ENCODE data around the gene ARFRP1. TPM values are rescaled to one million over a fixed set of nuclear protein-coding genes. Genes with fewer than 3 reads are reported as not detected.

ARFRP1 gene
- total and polyA plus RNA-seq, 2 donors: 39.2 to 94.0 TPM

DNA sequence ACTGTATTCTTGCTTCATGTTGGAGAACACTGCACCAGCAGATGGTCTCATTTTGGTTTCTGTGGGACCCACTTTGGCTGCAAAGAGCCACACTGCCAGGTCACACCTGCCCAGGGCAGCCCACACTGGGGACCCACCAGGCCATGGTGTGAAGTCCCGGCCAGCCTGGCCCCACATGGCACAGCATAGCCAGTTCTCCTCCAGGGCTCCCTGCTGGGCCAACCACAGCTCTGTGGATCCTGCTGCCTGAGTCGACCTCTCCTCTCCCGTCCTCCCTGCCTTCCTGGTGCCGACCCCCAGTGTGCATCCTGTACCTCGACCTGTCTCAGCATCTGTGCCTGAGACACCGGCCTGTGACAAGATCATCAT lies 3.0 kb downstream of the ARFRP1 start:
- Histone ChIP-seq H3K9me3 (ENCODE audit: control insufficient read depth in 2 of 2, insufficient read depth in 1 of 2, low read length in 1 of 2) (no peaks in the 10 kb centered on the region), H3K36me3 (ENCODE audit: control insufficient read depth in 2 of 2, insufficient read depth in 2 of 2, low read length in 1 of 2) (peaks cover 40 to 42% of the 10 kb centered on the region in 2 donors), H3K27ac (ENCODE audit: low read depth in 1 of 2, low read length in 1 of 2) (no peak overlapping the region), H3K27me3 (ENCODE audit: control insufficient read depth in 2 of 2, insufficient read depth in 1 of 2, low read length in 1 of 2) (no peaks in the 10 kb centered on the region), H3K4me1 (ENCODE audit: control insufficient read depth in 2 of 2, insufficient read depth in 2 of 2, low read length in 2 of 2) (peaks cover 17 to 25% of the 10 kb centered on the region in 2 donors), H3K4me3 (ENCODE audit: low read length in 2 of 2) (no peak overlapping the region)
- DNase-seq (ENCODE audit: low read depth in 6 of 9, low spot score in 9 of 9): no peak
- WGBS: 88% methylated on average over 6 of the region's 6 CpGs

DNA sequence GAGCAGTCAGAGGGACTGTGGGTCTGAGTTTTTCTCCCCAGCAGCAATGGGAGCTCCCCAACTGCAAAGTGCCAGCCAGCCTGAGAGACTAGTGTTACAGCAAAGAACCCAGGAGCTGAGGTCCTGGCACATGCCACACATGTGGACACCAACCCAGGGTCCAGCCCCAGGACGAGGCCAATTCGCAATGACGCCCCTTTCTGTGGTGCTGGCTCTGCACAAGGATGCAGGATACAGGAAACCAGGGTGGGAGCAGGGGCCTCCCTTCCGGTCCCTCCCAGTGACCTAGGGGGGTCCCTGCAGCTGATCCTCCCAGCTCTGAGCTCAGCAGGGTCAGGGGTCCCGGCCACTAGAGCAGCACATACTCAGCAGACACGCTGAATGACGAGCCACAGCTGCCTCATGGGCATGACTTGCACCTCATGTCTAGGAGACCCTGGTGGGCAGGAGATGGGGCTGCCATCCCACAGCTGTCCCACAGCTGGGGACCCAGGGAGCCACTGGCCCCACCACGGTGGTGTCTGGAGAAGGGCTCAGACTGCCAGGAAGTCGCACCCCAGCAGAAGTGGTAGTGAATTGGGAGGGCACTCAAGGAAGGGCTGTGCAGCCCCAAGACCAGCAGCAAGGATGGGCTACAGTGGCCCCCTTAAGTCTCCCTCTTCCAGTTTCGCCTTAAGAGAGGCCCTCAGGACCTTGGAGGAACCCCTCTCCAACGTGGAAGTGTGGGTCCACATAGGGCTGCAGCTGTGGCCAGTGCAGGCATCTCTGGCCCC lies 3.6 kb downstream of the ARFRP1 start:
- no peaks in the 10 kb centered on the region for H3K27me3 ChIP-seq (ENCODE audit: control insufficient read depth in 2 of 2, insufficient read depth in 1 of 2, low read length in 1 of 2)
- WGBS: 96% methylated on average over 11 of the region's 11 CpGs
- H3K4me3 ChIP-seq (ENCODE audit: low read length in 2 of 2): no peak overlapping the region
- DNase-seq (ENCODE audit: low read depth in 6 of 9, low spot score in 9 of 9): no peak
- H3K27ac ChIP-seq (ENCODE audit: low read depth in 1 of 2, low read length in 1 of 2): no peak overlapping the region
- no peaks in the 10 kb centered on the region for H3K9me3 ChIP-seq (ENCODE audit: control insufficient read depth in 2 of 2, insufficient read depth in 1 of 2, low read length in 1 of 2)
- peaks cover 15 to 24% of the 10 kb centered on the region in 2 donors for H3K4me1 ChIP-seq (ENCODE audit: control insufficient read depth in 2 of 2, insufficient read depth in 2 of 2, low read length in 2 of 2)
- H3K36me3 ChIP-seq (ENCODE audit: control insufficient read depth in 2 of 2, insufficient read depth in 2 of 2, low read length in 1 of 2): peaks cover 37 to 40% of the 10 kb centered on the region in 2 donors

DNA sequence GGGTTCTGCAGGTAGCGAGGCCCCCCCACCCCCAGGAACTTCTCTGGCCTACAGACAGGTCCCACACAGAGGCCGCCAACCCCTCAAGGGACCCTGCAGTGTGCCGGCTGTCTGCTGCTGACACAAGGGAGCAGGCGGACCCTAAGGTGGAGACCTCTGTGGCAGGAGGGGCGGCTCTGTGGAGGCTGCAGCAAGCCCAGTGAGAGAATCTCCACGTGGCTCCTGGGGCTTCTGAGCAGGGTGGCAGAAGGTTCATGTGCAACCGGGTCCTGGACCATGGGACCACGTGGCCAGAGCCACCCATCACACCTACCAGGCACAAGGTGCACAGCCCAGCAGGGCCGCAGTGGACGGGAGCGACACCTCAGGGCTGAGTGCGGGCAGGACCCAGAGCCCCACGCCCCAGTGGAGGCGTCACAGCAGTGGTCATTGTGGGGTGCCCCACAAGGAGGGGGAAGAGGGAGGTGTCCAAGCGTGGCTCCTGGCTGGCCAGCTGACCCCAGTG lies 4.3 kb downstream of the ARFRP1 start:
- Histone ChIP-seq H3K36me3 (ENCODE audit: control insufficient read depth in 2 of 2, insufficient read depth in 2 of 2, low read length in 1 of 2) (peaks cover 37 to 40% of the 10 kb centered on the region in 2 donors), H3K4me1 (ENCODE audit: control insufficient read depth in 2 of 2, insufficient read depth in 2 of 2, low read length in 2 of 2) (peaks cover 10 to 20% of the 10 kb centered on the region in 2 donors), H3K27me3 (ENCODE audit: control insufficient read depth in 2 of 2, insufficient read depth in 1 of 2, low read length in 1 of 2) (no peaks in the 10 kb centered on the region), H3K9me3 (ENCODE audit: control insufficient read depth in 2 of 2, insufficient read depth in 1 of 2, low read length in 1 of 2) (no peaks in the 10 kb centered on the region), H3K4me3 (ENCODE audit: low read length in 2 of 2) (no peak overlapping the region), H3K27ac (ENCODE audit: low read depth in 1 of 2, low read length in 1 of 2) (no peak overlapping the region)
- no peak for DNase-seq (ENCODE audit: low read depth in 6 of 9, low spot score in 9 of 9)
- 95% methylated on average over 15 of the region's 15 CpGs for WGBS

DNA sequence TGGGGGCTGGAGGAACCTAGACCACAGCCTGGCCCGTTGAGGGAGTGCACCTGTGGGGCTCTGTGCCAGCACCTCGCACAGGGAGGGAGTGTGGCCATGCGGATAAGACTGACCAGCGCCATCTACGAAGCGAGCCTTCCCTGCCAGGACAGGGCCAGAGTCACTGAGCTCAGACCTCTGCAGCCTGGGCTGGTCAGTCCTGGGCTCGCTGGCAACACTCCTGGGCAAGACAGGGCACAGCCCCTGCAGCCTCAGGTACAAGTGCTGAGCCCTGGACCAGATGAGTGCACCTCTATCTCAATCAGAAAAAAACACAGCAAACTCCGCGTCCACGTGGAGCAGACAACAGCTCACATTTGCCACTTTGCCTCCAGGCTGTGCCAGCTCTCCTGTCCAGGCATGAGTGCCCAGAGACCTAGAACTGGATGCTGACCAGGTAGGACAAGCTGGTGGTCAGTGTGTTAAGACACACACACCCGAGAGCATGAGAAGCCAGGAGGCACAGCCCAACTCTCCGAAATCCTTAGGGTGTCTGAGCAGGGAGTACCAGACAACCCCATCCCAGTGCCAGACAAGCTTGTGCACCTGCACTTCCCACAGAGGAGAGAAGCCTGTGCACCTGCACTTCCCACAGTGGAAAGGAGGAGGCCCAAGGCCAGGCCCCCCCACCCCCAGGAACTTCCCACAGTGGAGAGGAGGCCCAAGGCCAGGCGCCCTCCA lies 4.9 kb downstream of the ARFRP1 start:
- H3K27ac ChIP-seq (ENCODE audit: low read depth in 1 of 2, low read length in 1 of 2): no peak overlapping the region
- DNase-seq (ENCODE audit: low read depth in 6 of 9, low spot score in 9 of 9): no peak
- peaks cover 42% of the 10 kb centered on the region in 2 donors for H3K36me3 ChIP-seq (ENCODE audit: control insufficient read depth in 2 of 2, insufficient read depth in 2 of 2, low read length in 1 of 2)
- no peaks in the 10 kb centered on the region for H3K9me3 ChIP-seq (ENCODE audit: control insufficient read depth in 2 of 2, insufficient read depth in 1 of 2, low read length in 1 of 2)
- no peaks in the 10 kb centered on the region for H3K27me3 ChIP-seq (ENCODE audit: control insufficient read depth in 2 of 2, insufficient read depth in 1 of 2, low read length in 1 of 2)
- peaks cover 8 to 19% of the 10 kb centered on the region in 2 donors for H3K4me1 ChIP-seq (ENCODE audit: control insufficient read depth in 2 of 2, insufficient read depth in 2 of 2, low read length in 2 of 2)
- no peak overlapping the region for H3K4me3 ChIP-seq (ENCODE audit: low read length in 2 of 2)
- 92% methylated on average over 13 of the region's 13 CpGs for WGBS

DNA sequence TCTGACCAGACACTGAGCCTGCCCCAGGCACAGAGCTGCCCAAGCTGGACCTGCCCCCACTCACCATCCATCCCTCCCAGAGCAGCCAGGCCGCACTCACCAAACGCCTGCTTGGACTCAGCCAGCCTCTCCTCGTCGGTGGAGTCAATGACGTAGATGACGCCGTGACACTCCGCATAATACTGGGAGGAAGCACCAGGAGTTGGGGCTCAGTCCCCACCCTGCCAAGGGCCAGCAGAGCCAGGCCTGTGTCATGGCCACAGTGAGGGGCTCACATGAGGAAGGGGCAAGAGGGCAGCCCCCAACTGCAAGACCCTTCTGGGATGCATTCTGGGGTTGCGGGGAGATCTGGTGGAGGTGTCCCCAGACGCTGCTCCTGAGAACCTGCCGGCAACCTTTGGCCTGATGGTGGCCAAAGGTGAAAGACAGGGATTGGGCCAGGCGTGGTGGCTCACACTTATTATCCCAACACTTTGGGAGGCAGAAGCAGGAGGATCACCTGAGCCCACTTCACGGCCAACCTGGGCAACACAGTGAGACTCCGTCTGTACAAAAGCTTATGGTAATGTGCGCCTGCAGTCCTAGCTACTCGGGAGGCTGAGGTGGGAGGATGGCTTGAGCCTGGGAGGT lies 5.6 kb downstream of the ARFRP1 start:
- Histone ChIP-seq H3K27me3 (ENCODE audit: control insufficient read depth in 2 of 2, insufficient read depth in 1 of 2, low read length in 1 of 2) (peaks cover 0 to 3% of the 10 kb centered on the region in 2 donors), H3K4me3 (ENCODE audit: low read length in 2 of 2) (no peak overlapping the region), H3K36me3 (ENCODE audit: control insufficient read depth in 2 of 2, insufficient read depth in 2 of 2, low read length in 1 of 2) (peaks cover 42% of the 10 kb centered on the region in 2 donors), H3K27ac (ENCODE audit: low read depth in 1 of 2, low read length in 1 of 2) (no peak overlapping the region), H3K4me1 (ENCODE audit: control insufficient read depth in 2 of 2, insufficient read depth in 2 of 2, low read length in 2 of 2) (peaks cover 10 to 25% of the 10 kb centered on the region in 2 donors), H3K9me3 (ENCODE audit: control insufficient read depth in 2 of 2, insufficient read depth in 1 of 2, low read length in 1 of 2) (no peaks in the 10 kb centered on the region)
- DNase-seq (ENCODE audit: low read depth in 6 of 9, low spot score in 9 of 9): no peak
- 98% methylated on average over 16 of the region's 16 CpGs for WGBS

DNA sequence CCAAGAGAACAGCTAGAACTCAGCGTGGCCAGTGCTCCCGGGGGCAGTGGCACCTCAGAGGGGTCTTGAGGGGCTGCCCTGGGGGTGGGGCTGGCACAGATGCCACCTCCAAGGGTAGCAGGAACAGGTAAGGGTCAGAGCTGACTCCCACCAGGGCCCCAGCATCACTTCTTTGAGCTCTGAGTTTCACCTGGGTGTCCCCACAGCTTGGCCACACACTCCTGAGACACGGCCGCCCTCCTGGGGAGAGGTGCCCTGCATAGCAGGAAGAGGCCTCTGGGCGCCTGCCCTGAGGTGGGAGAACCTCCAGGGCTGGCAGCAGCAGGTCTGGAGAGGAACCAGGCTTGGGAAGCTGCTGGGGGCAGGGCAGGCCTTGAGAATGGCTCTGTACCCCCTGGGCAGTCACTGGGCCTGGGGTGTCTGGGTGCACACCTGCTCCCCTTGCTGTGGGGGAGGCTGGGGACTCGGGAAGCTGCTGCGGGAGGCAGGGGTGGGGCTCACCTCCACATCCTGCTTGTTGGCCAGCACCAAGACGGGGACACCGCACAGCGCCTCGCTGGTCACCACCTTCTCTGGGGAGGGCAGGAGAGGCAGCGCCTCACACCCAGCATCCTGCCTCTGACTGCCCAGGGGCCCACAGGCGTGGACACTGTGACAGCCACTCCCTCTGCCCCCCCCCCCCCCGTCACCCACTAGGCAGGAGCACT lies 6.3 kb downstream of the ARFRP1 start:
- DNase-seq (ENCODE audit: low read depth in 6 of 9, low spot score in 9 of 9): no peak
- Histone ChIP-seq H3K4me3 (ENCODE audit: low read length in 2 of 2) (no peak overlapping the region), H3K9me3 (ENCODE audit: control insufficient read depth in 2 of 2, insufficient read depth in 1 of 2, low read length in 1 of 2) (no peaks in the 10 kb centered on the region), H3K4me1 (ENCODE audit: control insufficient read depth in 2 of 2, insufficient read depth in 2 of 2, low read length in 2 of 2) (peaks cover 11 to 28% of the 10 kb centered on the region in 2 donors), H3K27ac (ENCODE audit: low read depth in 1 of 2, low read length in 1 of 2) (no peak overlapping the region), H3K27me3 (ENCODE audit: control insufficient read depth in 2 of 2, insufficient read depth in 1 of 2, low read length in 1 of 2) (peaks cover 0 to 5% of the 10 kb centered on the region in 2 donors), H3K36me3 (ENCODE audit: control insufficient read depth in 2 of 2, insufficient read depth in 2 of 2, low read length in 1 of 2) (peaks cover 42% of the 10 kb centered on the region in 2 donors)
- 95% methylated on average over 14 of the region's 14 CpGs for WGBS

DNA sequence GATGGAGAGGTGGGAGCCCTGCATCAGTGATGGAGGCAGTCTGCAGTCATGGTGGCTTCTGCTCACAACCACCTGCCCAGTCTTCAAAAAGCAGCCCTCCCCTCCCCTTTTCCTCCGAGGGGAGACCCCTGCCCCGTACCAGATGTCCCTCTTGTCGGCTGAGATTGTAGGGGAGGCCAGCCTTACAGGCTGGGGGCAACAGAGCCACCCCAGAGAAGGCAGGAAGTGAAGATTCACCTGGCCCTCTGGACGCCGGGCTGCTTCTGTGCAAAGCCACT lies 6.8 kb downstream of the ARFRP1 start:
- no peak for DNase-seq (ENCODE audit: low read depth in 6 of 9, low spot score in 9 of 9)
- Histone ChIP-seq H3K4me3 (ENCODE audit: low read length in 2 of 2) (no peak overlapping the region), H3K27me3 (ENCODE audit: control insufficient read depth in 2 of 2, insufficient read depth in 1 of 2, low read length in 1 of 2) (peaks cover 0 to 5% of the 10 kb centered on the region in 2 donors), H3K36me3 (ENCODE audit: control insufficient read depth in 2 of 2, insufficient read depth in 2 of 2, low read length in 1 of 2) (peaks cover 38% of the 10 kb centered on the region in 2 donors), H3K27ac (ENCODE audit: low read depth in 1 of 2, low read length in 1 of 2) (no peak overlapping the region), H3K4me1 (ENCODE audit: control insufficient read depth in 2 of 2, insufficient read depth in 2 of 2, low read length in 2 of 2) (peaks cover 11 to 28% of the 10 kb centered on the region in 2 donors), H3K9me3 (ENCODE audit: control insufficient read depth in 2 of 2, insufficient read depth in 1 of 2, low read length in 1 of 2) (no peaks in the 10 kb centered on the region)
- WGBS: 92% methylated on average over 5 of the region's 5 CpGs

DNA sequence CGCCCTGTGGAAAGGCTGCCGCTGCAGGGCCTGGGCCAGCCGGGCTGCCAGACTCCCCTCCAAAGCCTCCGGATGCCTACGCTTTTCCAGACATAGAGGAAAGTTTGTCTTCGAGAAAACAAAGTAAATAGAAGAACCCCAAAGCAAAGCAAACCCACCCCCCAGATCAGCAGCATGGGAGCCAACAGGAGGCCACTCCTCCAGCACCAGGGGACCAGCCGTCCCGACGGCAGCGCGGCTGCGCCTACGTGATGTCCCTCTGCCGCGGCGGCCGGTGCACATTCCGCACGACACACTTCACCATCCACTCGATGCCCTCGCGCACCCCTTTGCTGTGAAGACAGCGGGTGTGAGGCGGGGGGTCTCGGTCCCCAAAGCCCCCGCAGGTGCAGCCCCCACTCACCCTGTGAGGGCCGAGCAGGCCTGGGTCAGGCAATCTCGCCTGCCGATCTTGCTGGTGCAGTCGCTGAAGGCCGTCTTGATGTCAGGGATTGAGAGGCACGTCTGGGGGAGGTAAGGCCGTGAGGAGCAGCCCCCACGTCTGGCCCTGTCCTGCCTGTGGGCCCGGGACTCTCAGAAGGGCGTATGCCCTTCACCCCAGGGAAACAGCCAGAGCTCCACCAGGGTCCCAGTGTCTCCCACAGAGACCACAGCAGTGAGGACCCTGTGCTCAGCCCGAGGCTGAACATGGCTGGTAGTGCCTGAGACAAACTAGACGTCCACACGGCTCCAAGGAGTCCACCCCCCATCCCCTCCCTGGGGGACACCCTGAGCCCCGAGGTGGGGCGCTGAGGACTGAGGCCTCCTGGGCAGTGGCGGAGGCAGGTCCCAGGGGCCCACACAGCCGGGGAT lies 7.4 kb downstream of the ARFRP1 start:
- no peak overlapping the region for H3K27ac ChIP-seq (ENCODE audit: low read depth in 1 of 2, low read length in 1 of 2)
- DNase-seq (ENCODE audit: low read depth in 6 of 9, low spot score in 9 of 9): no peak
- H3K9me3 ChIP-seq (ENCODE audit: control insufficient read depth in 2 of 2, insufficient read depth in 1 of 2, low read length in 1 of 2): no peaks in the 10 kb centered on the region
- H3K4me1 ChIP-seq (ENCODE audit: control insufficient read depth in 2 of 2, insufficient read depth in 2 of 2, low read length in 2 of 2): peaks cover 15 to 32% of the 10 kb centered on the region in 2 donors
- peaks cover 0 to 5% of the 10 kb centered on the region in 2 donors for H3K27me3 ChIP-seq (ENCODE audit: control insufficient read depth in 2 of 2, insufficient read depth in 1 of 2, low read length in 1 of 2)
- no peak overlapping the region for H3K4me3 ChIP-seq (ENCODE audit: low read length in 2 of 2)
- peaks cover 32 to 34% of the 10 kb centered on the region in 2 donors for H3K36me3 ChIP-seq (ENCODE audit: control insufficient read depth in 2 of 2, insufficient read depth in 2 of 2, low read length in 1 of 2)
- 97% methylated on average over 43 of the region's 43 CpGs for WGBS
